GM12872 (cell line): Measurements from ENCODE around the gene ARHGEF1.

Experiments used
- CTCF ChIP-seq: IDR thresholded peaks from 3 replicates; pipeline ENCODE4 v1.5.1; 2011; ENCODE audit warnings: low read depth, mild to moderate bottlenecking, low read length, moderate library complexity; ENCODE audit not compliant: insufficient read depth

The ARHGEF1 gene

GRCh38 chr19:41927497-41928192 is 44.7 kb downstream of the ARHGEF1 start:
- TF ChIP-seq CTCF = no peak

GRCh38 chr19:41928221-41928683 is 45.3 kb downstream of the ARHGEF1 start, which contains the start of gene ERFL:
Gene ERFL (minus strand): TSS chr19:41928449. CDS start chr19:41912919, 15,530 bp downstream.
- TF ChIP-seq CTCF = no peak

GRCh38 chr19:41928754-41929535 is 46.0 kb downstream of the ARHGEF1 start:
- 0 out of 3 replicates have a peak, but pooled peaks have one; percentile 23 for TF ChIP-seq CTCF

- no peak for TF ChIP-seq CTCF
These were observed 46.6 kb downstream of the ARHGEF1 start for GRCh38 chr19:41929536-41930071.

GRCh38 chr19:41930322-41930722 is 47.3 kb downstream of the ARHGEF1 start:
- TF ChIP-seq CTCF = no peak

GRCh38 chr19:41930926-41931592 is 48.1 kb downstream of the ARHGEF1 start:
- peak; percentile 69 for TF ChIP-seq CTCF

- TF ChIP-seq CTCF = no peak
These were observed 49.3 kb downstream of the ARHGEF1 start for GRCh38 chr19:41932259-41932719.
